ENCODE measurements around the gene CHRNA9. TPM values are rescaled to one million over a fixed set of nuclear protein-coding genes. Genes with fewer than 3 reads are reported as not detected.
"Not testable (repeated sequence)": the region's sequence is repeated elsewhere in the genome, so short reads cannot be mapped to it uniquely, and the experiment has no call there.

Gene CHRNA9
- total RNA-seq: under 1 TPM; 0.08 to 0.21 TPM

DNA sequence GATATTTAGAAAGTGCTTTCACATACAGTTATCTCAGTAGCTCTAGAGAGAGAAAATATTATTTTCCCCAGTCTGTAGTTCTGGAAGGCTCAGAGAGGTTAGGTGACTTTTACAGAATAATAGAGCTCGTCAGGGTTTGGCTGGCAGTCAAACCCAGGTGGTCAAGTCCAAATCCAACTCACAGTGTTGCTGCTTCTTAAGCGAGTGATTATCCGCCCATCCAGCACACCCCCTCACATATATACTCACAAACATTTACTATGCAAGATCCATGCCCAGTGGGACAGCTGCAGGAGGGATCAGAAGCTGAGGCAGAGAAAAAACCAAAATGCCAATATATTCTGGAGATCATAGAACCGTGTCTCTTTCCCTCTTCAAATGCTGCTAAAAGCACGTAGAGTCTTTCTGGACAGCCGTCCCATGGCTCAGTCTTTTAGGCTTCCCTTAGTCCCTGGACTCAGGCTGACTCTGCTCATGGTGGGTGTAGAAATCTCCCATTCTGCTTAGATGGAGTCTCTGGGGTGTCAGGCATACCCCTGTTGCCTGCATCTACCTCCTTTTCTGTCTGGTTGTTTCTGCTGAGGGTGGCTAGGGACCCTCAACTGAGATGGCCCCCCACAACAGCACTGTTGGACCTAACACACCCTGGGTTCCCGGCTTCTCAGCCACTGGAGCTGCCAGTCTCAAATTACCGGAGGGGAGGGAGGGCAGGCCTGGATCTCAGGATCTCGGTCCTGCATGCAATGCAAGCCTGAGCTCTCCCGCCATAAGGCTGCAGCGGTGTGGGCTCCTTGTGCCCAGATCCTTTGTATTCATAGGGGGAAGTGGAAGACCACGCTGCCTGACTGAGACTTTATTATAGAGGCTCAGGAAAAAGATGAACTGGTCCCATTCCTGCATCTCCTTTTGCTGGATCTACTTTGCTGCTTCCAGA is at the start of gene CHRNA9:
Gene CHRNA9, plus strand, starts transcription at position 743 of the 934 bp plus-strand sequence. Its CDS starts 135 bp downstream, at position 878.
- CTCF ChIA-PET: interaction anchor here (1.1 kb wide), 1 partner anchor 18 kb away, joined by 4 read pairs; no protein-coding TSS in a partner anchor
- POLR2A ChIA-PET: no interaction called here

- POLR2A ChIA-PET: no interaction called here
- CTCF ChIA-PET: interaction anchor here (0.6 kb wide), 1 partner anchor 23 kb away, joined by 4 read pairs; no protein-coding TSS in a partner anchor
These were observed 49.4 kb upstream of the CHRNA9 start for GRCh38 chr4:40285692-40286091.

- ChIA-PET POLR2A (no interaction called here), CTCF (no interaction called here)
These were observed 46.6 kb upstream of the CHRNA9 start for GRCh38 chr4:40288566-40288965.

GRCh38 chr4:40289366-40290188 is 45.6 kb upstream of the CHRNA9 start:
- ChIA-PET CTCF (interaction anchor here (1.3 kb wide), 1 partner anchor 134 kb away, joined by 3 read pairs; no protein-coding TSS in a partner anchor), POLR2A (no interaction called here)

GRCh38 chr4:40290611-40291186 is 44.4 kb upstream of the CHRNA9 start:
- CTCF ChIA-PET: not testable (repeated sequence)
- POLR2A ChIA-PET: interaction anchor here (0.6 kb wide), 1 partner anchor 60 kb away, joined by 6 read pairs; no protein-coding TSS in a partner anchor

DNA sequence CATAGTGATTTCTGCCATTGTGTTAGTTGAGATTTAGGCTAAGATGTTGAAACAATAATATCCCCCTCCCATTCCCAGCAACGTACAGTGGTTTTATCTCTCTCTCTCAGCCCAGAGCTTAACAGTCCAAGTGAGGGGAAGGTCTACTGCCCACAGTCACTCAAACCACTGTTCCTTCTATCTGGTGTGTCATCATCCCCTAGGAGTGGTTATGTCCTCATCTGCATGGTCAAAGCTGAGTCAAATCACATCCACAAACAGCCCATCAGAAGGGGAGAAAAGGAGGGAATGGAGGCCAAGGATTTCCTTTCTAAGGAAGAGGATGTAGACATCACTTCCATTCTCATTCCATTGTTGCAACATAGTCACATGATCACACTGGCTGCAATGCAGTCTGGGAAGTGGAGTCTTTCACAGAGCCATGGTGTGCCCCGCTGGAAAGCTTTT is 42.8 kb upstream of the CHRNA9 start:
- CTCF ChIA-PET: interaction anchor here (0.6 to 1.5 kb wide), 3 partner anchors 9 to 236 kb away, joined by 3 read pairs; no protein-coding TSS in a partner anchor

DNA sequence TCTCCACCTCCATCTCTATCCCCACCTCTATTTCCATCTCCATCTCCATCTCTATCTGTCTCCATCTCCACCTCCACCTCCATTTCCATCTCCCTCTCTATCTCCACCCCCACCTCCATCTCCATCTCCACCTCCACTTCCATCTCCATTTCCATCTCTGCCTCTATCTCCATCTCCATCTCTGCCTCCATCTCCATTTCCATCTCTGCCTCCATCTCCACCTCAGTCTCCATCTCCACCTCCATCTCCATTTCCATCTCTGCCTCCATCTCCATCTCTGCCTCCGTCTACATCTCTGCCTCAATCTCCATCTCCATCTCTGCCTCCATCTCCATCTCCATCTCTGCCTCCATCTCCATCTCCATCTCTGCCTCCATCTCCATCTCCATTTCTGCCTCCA is 40.8 kb upstream of the CHRNA9 start:
- ChIA-PET CTCF (no interaction called here), POLR2A (no interaction called here)

More for the DNA sequence above, 42.8 kb upstream of the CHRNA9 start:
- POLR2A ChIA-PET: interaction anchor here (0.6 kb wide), 1 partner anchor 10 kb away, joined by 3 read pairs; no protein-coding TSS in a partner anchor

DNA sequence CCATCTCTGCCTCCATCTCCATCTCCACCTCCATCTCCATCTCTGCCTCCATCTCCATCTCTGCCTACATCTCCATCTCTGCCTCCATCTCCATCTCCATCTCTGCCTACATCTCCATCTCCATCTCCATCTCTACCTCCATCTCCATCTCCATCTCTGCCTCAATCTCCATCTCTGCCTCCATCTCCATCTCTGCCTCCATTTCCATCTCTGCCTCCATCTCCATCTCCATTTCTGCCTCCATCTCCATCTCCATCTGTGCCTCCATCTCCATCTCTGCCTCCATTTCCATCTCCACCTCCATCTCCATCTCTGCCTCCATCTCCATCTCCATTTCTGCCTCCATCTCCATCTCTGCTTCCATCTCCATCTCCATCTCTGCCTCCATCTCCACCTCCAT is 40.1 kb upstream of the CHRNA9 start:
- POLR2A ChIA-PET, CTCF ChIA-PET: not testable (repeated sequence)

GRCh38 chr4:40295572-40295971 is 39.6 kb upstream of the CHRNA9 start:
- ChIA-PET CTCF (no interaction called here), POLR2A (no interaction called here)

- CTCF ChIA-PET: interaction anchor here (0.8 kb wide), 1 partner anchor 9 kb away, joined by 3 read pairs; no protein-coding TSS in a partner anchor
These were observed 36.0 kb upstream of the CHRNA9 start for GRCh38 chr4:40299126-40299525.

GRCh38 chr4:40299811-40300292 is 35.3 kb upstream of the CHRNA9 start:
- POLR2A ChIA-PET: interaction anchor here (0.8 to 1.0 kb wide), 2 partner anchors 16 to 58 kb away, joined by 3 to 6 read pairs; no protein-coding TSS in a partner anchor
- CTCF ChIA-PET: interaction anchor here (1.0 to 2.0 kb wide), 4 partner anchors 10 to 52 kb away, joined by 3 to 6 read pairs (median 4); no protein-coding TSS in a partner anchor

More at GRCh38 chr4:40299126-40299525, 36.0 kb upstream of the CHRNA9 start:
- POLR2A ChIA-PET: interaction anchor here (0.8 kb wide), 1 partner anchor 15 kb away, joined by 9 read pairs; no protein-coding TSS in a partner anchor

GRCh38 chr4:40300371-40301162 is 34.6 kb upstream of the CHRNA9 start:
- POLR2A ChIA-PET: interaction anchor here (0.8 to 1.0 kb wide), 2 partner anchors 16 to 58 kb away, joined by 3 to 6 read pairs; no protein-coding TSS in a partner anchor
- CTCF ChIA-PET: interaction anchor here (0.7 to 2.0 kb wide), 7 partner anchors 8 to 63 kb away, joined by 3 to 6 read pairs (median 4); no protein-coding TSS in a partner anchor

DNA sequence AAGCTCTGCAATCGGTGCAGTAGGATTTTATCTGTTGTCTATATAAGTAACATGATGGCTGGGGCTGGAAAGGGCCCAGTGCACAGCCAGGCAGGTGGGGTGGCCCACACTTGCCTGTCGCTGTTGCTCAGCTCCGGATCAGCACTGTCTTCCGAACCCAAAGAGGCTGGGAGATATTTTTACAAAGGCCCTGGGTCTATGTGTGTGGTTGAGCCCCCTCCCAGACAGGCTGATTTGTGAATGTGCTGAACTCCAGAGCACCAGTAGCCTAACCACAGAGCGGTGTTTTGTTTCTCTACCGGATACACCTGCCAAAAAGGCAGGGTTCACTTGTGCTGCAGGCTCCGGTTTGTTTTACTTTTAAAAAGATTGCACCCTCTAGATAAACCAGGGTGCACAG is 33.5 kb upstream of the CHRNA9 start:
- ChIA-PET POLR2A (no interaction called here), CTCF (interaction anchor here (1.0 to 2.0 kb wide), 4 partner anchors 8 to 59 kb away, joined by 3 to 6 read pairs (median 4); no protein-coding TSS in a partner anchor)

GRCh38 chr4:40303751-40304150 is 31.4 kb upstream of the CHRNA9 start:
- POLR2A ChIA-PET: interaction anchor here (1.8 kb wide), 1 partner anchor 104 kb away, joined by 5 read pairs; no protein-coding TSS in a partner anchor
- CTCF ChIA-PET: interaction anchor here (0.6 to 8.4 kb wide), 6 partner anchors 13 to 75 kb away, joined by 3 to 63 read pairs (median 4); no protein-coding TSS in a partner anchor

- ChIA-PET CTCF (interaction anchor here (0.6 to 8.4 kb wide), 8 partner anchors 11 to 83 kb away, joined by 3 to 63 read pairs (median 4); no protein-coding TSS in a partner anchor), POLR2A (interaction anchor here (0.5 to 2.9 kb wide), 6 partner anchors 11 to 110 kb away, joined by 3 to 9 read pairs (median 5); no protein-coding TSS in a partner anchor)
These were observed 29.6 kb upstream of the CHRNA9 start for GRCh38 chr4:40305328-40306170.

DNA sequence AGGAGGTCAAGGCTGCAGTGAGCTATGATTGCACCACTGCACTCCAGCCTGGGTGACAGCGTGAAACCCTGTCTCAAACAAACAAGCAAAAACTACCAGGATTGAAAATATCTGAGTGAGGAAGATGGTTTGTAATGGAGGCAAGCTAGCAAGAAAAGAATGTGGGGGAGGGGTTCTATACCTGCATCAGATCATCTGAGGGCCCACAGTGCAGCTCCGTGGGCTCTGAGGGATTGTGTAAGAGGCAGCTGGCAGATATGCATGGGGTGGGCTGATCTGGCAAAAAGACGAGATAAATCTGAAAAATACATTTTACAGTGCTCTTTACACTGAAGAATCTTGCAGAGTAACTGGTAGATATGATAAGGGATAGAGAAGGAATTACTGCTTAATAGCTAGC is 28.9 kb upstream of the CHRNA9 start:
- ChIA-PET CTCF (interaction anchor here (0.6 to 8.4 kb wide), 7 partner anchors 11 to 156 kb away, joined by 3 to 63 read pairs (median 4); no protein-coding TSS in a partner anchor), POLR2A (interaction anchor here (0.5 to 2.9 kb wide), 6 partner anchors 10 to 110 kb away, joined by 3 to 9 read pairs (median 4); partner anchors contain the start of gene RHOH)
